Measurements from ENCODE around the gene SMIM10L1. TPM values are rescaled to one million over a fixed set of nuclear protein-coding genes. Genes with fewer than 3 reads are reported as not detected.

The SMIM10L1 gene
- total RNA-seq, 1 experiment from 2014 or later = 10.8 TPM

DNA sequence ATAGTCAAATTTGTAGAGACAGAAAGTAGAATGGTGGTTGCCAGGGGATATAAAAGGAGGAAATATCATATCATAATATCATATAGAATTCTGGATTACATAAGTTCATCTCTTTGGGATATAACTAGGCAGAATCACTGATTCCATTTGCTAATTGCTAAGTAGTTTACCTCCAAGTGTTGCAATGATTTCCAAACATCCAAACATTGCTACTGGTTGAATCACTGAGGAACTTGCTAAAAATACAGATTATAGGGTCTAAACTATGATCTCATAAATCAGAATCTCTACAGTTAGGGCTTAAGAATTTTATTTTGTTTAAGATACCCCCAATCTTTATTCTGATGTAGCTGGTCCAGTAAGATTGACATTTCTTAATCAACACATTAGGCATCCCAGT, 31.8 kb downstream of the SMIM10L1 start:
- BruUV-seq (replicated peaks) = no TSS peak

DNA sequence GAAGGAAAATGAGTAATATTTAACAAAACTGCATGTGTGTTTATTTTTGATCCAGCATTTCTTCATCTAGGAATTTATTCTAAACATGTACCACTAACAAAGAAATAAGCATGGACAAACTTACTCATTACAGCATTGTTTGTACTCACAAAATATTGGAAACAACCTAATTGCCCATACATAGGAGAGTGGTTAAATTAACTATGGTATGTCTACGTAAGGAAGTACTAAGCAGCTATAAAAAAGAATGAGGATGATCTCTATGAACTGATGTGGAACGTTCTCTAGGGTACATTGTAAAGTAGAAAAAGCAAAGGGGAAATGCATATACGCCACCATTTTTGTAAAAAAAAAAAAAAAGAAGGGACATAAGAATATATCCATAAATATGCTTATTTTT, 33.2 kb downstream of the SMIM10L1 start:
- TF ChIP-seq EZH2 (IDR thresholded peaks at IDR 0.05; ENCODE audit: low read depth) = no peak
- TF ChIP-seq, protein P1, sequence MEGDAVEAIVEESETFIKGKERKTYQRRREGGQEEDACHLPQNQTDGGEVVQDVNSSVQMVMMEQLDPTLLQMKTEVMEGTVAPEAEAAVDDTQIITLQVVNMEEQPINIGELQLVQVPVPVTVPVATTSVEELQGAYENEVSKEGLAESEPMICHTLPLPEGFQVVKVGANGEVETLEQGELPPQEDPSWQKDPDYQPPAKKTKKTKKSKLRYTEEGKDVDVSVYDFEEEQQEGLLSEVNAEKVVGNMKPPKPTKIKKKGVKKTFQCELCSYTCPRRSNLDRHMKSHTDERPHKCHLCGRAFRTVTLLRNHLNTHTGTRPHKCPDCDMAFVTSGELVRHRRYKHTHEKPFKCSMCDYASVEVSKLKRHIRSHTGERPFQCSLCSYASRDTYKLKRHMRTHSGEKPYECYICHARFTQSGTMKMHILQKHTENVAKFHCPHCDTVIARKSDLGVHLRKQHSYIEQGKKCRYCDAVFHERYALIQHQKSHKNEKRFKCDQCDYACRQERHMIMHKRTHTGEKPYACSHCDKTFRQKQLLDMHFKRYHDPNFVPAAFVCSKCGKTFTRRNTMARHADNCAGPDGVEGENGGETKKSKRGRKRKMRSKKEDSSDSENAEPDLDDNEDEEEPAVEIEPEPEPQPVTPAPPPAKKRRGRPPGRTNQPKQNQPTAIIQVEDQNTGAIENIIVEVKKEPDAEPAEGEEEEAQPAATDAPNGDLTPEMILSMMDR (conservative IDR thresholded peaks at IDR 0.05) = no peak
- no peaks in the 10 kb centered on the region for H3F3A ChIP-seq (ENCODE audit: insufficient read depth, low read depth)
- H3K27me3 ChIP-seq (ENCODE audit: insufficient read depth, low read depth) = no peaks in the 10 kb centered on the region
- no TSS peak for BruUV-seq (replicated peaks)
- H4K20me1 ChIP-seq (ENCODE audit: insufficient read depth) = no peaks in the 10 kb centered on the region
- no peak overlapping the region for H3K27ac ChIP-seq
- H3K4me3 ChIP-seq = no peak overlapping the region
- H3K4me2 ChIP-seq = no peak overlapping the region
- no peaks in the 10 kb centered on the region for H3K4me1 ChIP-seq (replicated peaks; ENCODE audit: insufficient read depth)
- ChIA-PET CTCF (no interaction called here), POLR2A (ENCODE audit: unreplicated experiment) (interaction anchor here (0.7 kb wide), 1 partner anchor 33 kb away, joined by 5 read pairs; the partner anchor contains the start of gene SMIM10L1)
- DNase-seq = no peak
- intact Hi-C loops (cut with micrococcal nuclease; ENCODE audit: unreplicated experiment) = no loop called here
- no peak overlapping the region for H2AFZ ChIP-seq
- no peaks in the 10 kb centered on the region for H3K79me2 ChIP-seq (ENCODE audit: low read depth)
- no peaks in the 10 kb centered on the region for H3K9me2 ChIP-seq (ENCODE audit: insufficient read depth)
- H3K36me3 ChIP-seq (ENCODE audit: low read depth) = no peaks in the 10 kb centered on the region
- no peaks in the 10 kb centered on the region for H3K9me3 ChIP-seq (ENCODE audit: insufficient read depth, low read depth)

More for the DNA sequence above, 31.8 kb downstream of the SMIM10L1 start:
- Histone ChIP-seq H4K20me1 (ENCODE audit: insufficient read depth) (no peaks in the 10 kb centered on the region), H3K27me3 (ENCODE audit: insufficient read depth, low read depth) (no peaks in the 10 kb centered on the region), H3K79me2 (ENCODE audit: low read depth) (no peaks in the 10 kb centered on the region), H2AFZ (no peak overlapping the region), H3K27ac (no peak overlapping the region), H3K4me2 (no peak overlapping the region), H3K4me1 (replicated peaks; ENCODE audit: insufficient read depth) (no peaks in the 10 kb centered on the region), H3K9me3 (ENCODE audit: insufficient read depth, low read depth) (no peaks in the 10 kb centered on the region), H3F3A (ENCODE audit: insufficient read depth, low read depth) (no peaks in the 10 kb centered on the region), H3K9me2 (ENCODE audit: insufficient read depth) (no peaks in the 10 kb centered on the region), H3K4me3 (no peak overlapping the region), H3K36me3 (ENCODE audit: low read depth) (no peaks in the 10 kb centered on the region)
- POLR2A ChIA-PET (ENCODE audit: unreplicated experiment) = no interaction called here
- no peak for DNase-seq
- TF ChIP-seq, protein P1 (conservative IDR thresholded peaks at IDR 0.05) = no peak
- TF ChIP-seq EZH2 (IDR thresholded peaks at IDR 0.05; ENCODE audit: low read depth) = no peak
- CTCF ChIA-PET = no interaction called here
- intact Hi-C loops (cut with micrococcal nuclease; ENCODE audit: unreplicated experiment) = no loop called here

DNA sequence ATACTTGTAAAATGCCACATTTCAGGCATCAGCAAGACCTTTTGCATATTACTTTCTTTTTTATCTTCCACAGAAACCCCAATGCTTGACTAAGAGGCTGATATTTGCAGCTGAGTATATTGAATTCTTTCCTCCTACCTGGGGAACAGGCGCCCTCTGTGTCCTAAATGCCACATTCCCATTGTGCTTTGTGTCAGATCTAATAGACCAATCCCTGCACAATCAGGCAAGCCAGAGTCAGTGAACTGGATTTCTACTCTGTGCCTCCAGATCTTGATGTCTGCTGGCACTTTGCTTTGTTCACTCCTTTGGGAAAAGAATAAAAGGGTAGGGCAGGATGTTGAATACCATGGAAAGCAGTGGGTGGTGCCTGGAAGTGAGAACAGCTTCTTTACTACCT, 38.1 kb downstream of the SMIM10L1 start:
- H3K9me3 ChIP-seq (ENCODE audit: insufficient read depth, low read depth) = no peaks in the 10 kb centered on the region
- H3K4me2 ChIP-seq = no peak overlapping the region
- no peaks in the 10 kb centered on the region for H3F3A ChIP-seq (ENCODE audit: insufficient read depth, low read depth)
- no peaks in the 10 kb centered on the region for H3K36me3 ChIP-seq (ENCODE audit: low read depth)
- no peaks in the 10 kb centered on the region for H3K79me2 ChIP-seq (ENCODE audit: low read depth)
- H3K9me2 ChIP-seq (ENCODE audit: insufficient read depth) = no peaks in the 10 kb centered on the region
- no peak overlapping the region for H3K27ac ChIP-seq
- intact Hi-C loops (cut with micrococcal nuclease; ENCODE audit: unreplicated experiment) = no loop called here
- POLR2A ChIA-PET (ENCODE audit: unreplicated experiment) = interaction anchor here (0.7 kb wide), 1 partner anchor 750 kb away, joined by 5 read pairs; no protein-coding TSS in a partner anchor
- H3K4me3 ChIP-seq = no peak overlapping the region
- H2AFZ ChIP-seq = no peak overlapping the region
- no peaks in the 10 kb centered on the region for H3K4me1 ChIP-seq (replicated peaks; ENCODE audit: insufficient read depth)
- CTCF ChIA-PET = no interaction called here
- H3K27me3 ChIP-seq (ENCODE audit: insufficient read depth, low read depth) = no peaks in the 10 kb centered on the region
- BruUV-seq (replicated peaks) = no TSS peak
- no peak for TF ChIP-seq EZH2 (IDR thresholded peaks at IDR 0.05; ENCODE audit: low read depth)
- TF ChIP-seq, protein P1 (conservative IDR thresholded peaks at IDR 0.05) = no peak
- no peak for DNase-seq
- no peaks in the 10 kb centered on the region for H4K20me1 ChIP-seq (ENCODE audit: insufficient read depth)

Other genes with a start within 250 kb of the SMIM10L1 start
- gene PRH2, start 242.0 kb upstream of the SMIM10L1 start, total RNA-seq (2021) = not detected in 2 replicates
- 1.8 and 3.3 TPM in 2 replicates for gene TAS2R14, start 231.9 kb upstream of the SMIM10L1 start, total RNA-seq (2021)
- gene TAS2R50, start 184.3 kb upstream of the SMIM10L1 start, total RNA-seq (2021) = 1.6 and 2.3 TPM in 2 replicates
- gene TAS2R20, start 172.9 kb upstream of the SMIM10L1 start, total RNA-seq (2021) = 1.8 and 2.6 TPM in 2 replicates
- gene TAS2R19, start 148.6 kb upstream of the SMIM10L1 start, total RNA-seq (2021) = 3.3 TPM in 2 replicates
- 3.1 and 3.5 TPM in 2 replicates for gene TAS2R31, start 139.8 kb upstream of the SMIM10L1 start, total RNA-seq (2021)
- 1.2 and 1.5 TPM in 2 replicates for gene TAS2R46, start 108.9 kb upstream of the SMIM10L1 start, total RNA-seq (2021)
- gene TAS2R43, start 78.9 kb upstream of the SMIM10L1 start, total RNA-seq (2021) = 1.1 and 1.5 TPM in 2 replicates
- gene TAS2R30, start 36.5 kb upstream of the SMIM10L1 start, total RNA-seq (2021) = 2.9 and 3.1 TPM in 2 replicates
- gene TAS2R42, start 15.7 kb downstream of the SMIM10L1 start, total RNA-seq (2021) = not detected in 2 replicates
- gene PRB3, start 98.5 kb downstream of the SMIM10L1 start, total RNA-seq (2021) = not detected in 2 replicates
- not detected in 2 replicates for gene PRB4, start 139.2 kb downstream of the SMIM10L1 start, total RNA-seq (2021)
- gene PRB2, start 224.4 kb downstream of the SMIM10L1 start, total RNA-seq (2021) = not detected in 2 replicates

All from PC-9 (cell line).